ENCODE measurements around the gene CDC45.

The CDC45 gene

GRCh38 chr22:19490628-19491230 is 11.0 kb downstream of the CDC45 start:
- Mint-ChIP-seq H3K36me3 (ENCODE audit: low read depth) (peaks cover 60% of the 10 kb centered on the region), H3K9me3 (no peaks in the 10 kb centered on the region), H3K27me3 (no peaks in the 10 kb centered on the region), H3K27ac (no peak overlapping the region), H3K4me1 (peaks cover 11% of the 10 kb centered on the region), H3K4me3 (no peak overlapping the region)
- ATAC-seq (no peak), DNase-seq (no peak)

- peaks cover 11% of the 10 kb centered on the region for H3K4me1 Mint-ChIP-seq
- peak; percentile 43 for ATAC-seq
- H3K27me3 Mint-ChIP-seq = no peaks in the 10 kb centered on the region
- peaks cover 64% of the 10 kb centered on the region for H3K36me3 Mint-ChIP-seq (ENCODE audit: low read depth)
- peak overlapping the region; percentile 30 for H3K27ac Mint-ChIP-seq
- no peak for DNase-seq
- no peaks in the 10 kb centered on the region for H3K9me3 Mint-ChIP-seq
- H3K4me3 Mint-ChIP-seq = no peak overlapping the region
Observed at GRCh38 chr22:19492504-19493174, 12.9 kb downstream of the CDC45 start.

DNA sequence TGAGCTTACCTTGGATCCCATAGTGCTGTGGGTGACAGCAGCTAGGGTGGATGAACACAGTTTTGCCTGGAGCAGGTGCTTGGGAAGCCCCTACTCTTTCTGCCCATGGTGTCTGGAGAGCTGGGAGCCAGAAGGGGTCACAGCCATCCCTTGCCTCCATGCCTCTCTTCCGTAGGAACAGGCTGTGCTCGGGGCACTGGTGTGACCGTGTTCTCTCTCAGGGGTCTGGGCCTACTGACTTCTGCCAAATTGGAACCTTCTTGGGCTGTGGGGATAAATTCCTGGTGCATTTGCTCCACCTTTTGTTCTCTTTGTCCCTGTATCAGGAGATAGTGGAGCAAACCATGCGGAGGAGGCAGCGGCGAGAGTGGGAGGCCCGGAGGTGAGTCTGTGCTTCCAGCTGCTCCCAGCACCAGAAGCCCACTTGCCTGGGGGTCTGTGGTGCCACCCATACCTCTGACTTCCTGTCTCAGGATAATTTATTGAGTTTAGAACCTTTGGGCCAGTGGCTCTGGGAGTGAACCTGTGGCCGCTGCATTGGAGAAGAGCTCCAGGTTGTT is 14.4 kb downstream of the CDC45 start:
- DNase-seq = no peak
- Mint-ChIP-seq H3K4me1 (peaks cover 11% of the 10 kb centered on the region), H3K4me3 (no peak overlapping the region), H3K27me3 (no peaks in the 10 kb centered on the region), H3K9me3 (no peaks in the 10 kb centered on the region), H3K36me3 (ENCODE audit: low read depth) (peaks cover 59% of the 10 kb centered on the region), H3K27ac (no peak overlapping the region)
- no peak for ATAC-seq

- peaks cover 53% of the 10 kb centered on the region for H3K36me3 Mint-ChIP-seq (ENCODE audit: low read depth)
- ATAC-seq (no peak), DNase-seq (no peak)
- H3K4me3 Mint-ChIP-seq = no peak overlapping the region
- no peak overlapping the region for H3K27ac Mint-ChIP-seq
- H3K9me3 Mint-ChIP-seq = no peaks in the 10 kb centered on the region
- H3K4me1 Mint-ChIP-seq = peaks cover 11% of the 10 kb centered on the region
- no peaks in the 10 kb centered on the region for H3K27me3 Mint-ChIP-seq
Observed at GRCh38 chr22:19494676-19495173, 15.0 kb downstream of the CDC45 start.

DNA sequence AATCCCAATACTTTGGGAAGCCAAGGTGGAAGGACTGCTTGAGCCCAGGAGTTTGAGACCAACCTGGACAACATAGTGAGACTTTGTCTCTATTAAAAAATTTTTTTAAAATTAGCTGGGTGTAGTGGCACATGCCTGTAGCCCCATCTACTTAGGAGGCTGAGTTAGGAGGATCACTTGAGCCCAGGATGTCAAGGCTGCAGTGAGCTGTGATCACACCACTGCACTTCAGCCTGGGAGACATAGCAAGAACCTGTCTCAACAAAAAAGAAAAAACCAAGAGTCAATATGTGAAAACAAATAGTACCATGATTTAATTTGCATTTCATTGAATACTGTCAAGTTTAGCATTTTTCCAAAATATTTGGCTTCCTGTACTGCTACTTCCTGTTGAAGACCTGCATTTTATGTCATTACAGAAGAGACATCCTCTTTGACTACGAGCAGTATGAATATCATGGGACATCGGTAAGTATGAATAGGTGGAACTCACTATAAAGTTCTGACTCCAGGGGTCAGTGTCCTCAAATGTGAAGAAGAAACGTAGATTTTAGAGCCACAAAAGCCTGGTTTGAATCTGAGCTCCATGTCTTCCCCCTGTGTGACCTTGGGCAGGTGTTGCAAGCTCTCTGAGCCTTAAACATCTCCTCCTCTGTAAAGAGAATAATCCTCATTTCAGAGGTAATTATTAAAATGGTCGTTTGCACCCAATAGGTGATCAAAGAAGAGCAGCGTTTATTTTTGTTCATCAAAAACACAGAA is 16.0 kb downstream of the CDC45 start:
- ATAC-seq (no peak), DNase-seq (no peak)
- no peaks in the 10 kb centered on the region for H3K27me3 Mint-ChIP-seq
- peaks cover 53% of the 10 kb centered on the region for H3K36me3 Mint-ChIP-seq (ENCODE audit: low read depth)
- peaks cover 10% of the 10 kb centered on the region for H3K4me1 Mint-ChIP-seq
- no peak overlapping the region for H3K27ac Mint-ChIP-seq
- no peak overlapping the region for H3K4me3 Mint-ChIP-seq
- H3K9me3 Mint-ChIP-seq = no peaks in the 10 kb centered on the region

DNA sequence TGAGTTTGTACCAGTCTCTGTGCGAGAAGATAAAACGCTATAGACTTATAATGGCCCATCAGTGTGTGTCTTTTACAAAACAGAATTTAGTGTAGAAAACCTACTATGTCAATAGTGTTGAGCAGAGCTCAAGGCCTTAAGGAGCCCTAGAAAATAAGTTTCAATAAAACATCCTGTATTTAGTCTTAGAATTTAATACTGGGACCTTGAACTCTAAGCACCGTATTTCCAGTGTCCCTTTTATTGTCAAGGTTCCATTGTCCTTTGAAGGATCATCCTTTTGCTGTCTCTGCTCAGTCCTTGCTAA is 16.6 kb downstream of the CDC45 start:
- no peak overlapping the region for H3K27ac Mint-ChIP-seq
- ATAC-seq (no peak), DNase-seq (no peak)
- H3K4me1 Mint-ChIP-seq = peaks cover 10% of the 10 kb centered on the region
- no peaks in the 10 kb centered on the region for H3K27me3 Mint-ChIP-seq
- no peaks in the 10 kb centered on the region for H3K9me3 Mint-ChIP-seq
- H3K36me3 Mint-ChIP-seq (ENCODE audit: low read depth) = peaks cover 56% of the 10 kb centered on the region
- no peak overlapping the region for H3K4me3 Mint-ChIP-seq

GRCh38 chr22:19497245-19497644 is 17.5 kb downstream of the CDC45 start:
- DNase-seq = no peak

DNA sequence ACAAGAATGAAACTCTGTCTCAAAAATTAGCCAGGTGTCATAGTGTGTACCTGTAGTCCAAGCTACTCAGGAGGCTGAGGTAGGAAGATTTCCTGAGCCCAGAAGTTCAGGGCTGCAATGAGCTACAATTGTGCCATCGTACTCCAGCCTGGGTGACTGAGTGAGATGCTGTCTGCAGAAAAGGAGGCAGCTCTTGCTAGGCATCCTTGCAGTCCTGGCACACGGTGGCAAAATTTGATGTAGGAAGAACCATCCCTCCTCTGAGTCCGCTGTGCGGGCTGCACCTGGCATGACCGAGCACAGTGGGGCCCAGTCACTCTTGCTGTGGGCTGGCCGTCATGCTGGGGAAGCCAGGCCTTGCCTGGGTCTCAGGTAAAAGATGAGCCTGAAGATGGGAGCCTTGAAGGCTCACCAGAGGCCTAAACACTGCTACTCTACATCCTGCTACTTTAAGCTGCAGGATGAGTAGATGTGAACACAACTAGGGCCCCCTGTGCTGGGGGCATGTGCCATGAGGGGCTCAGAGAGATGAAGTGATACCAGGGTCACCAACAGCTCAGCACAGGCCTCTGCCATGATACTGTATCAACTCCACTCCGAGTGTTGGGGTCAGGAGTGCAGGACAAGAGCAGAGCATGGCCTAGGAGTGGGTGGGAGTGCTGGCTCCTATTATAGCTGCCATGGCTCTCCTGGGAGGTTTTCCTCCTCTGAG is 18.6 kb downstream of the CDC45 start:
- no peak overlapping the region for H3K4me3 Mint-ChIP-seq
- ATAC-seq = no peak

More at GRCh38 chr22:19497245-19497644, 17.5 kb downstream of the CDC45 start:
- Mint-ChIP-seq H3K4me3 (no peak overlapping the region), H3K36me3 (ENCODE audit: low read depth) (peaks cover 47% of the 10 kb centered on the region), H3K9me3 (no peaks in the 10 kb centered on the region), H3K4me1 (peaks cover 6% of the 10 kb centered on the region), H3K27me3 (no peaks in the 10 kb centered on the region), H3K27ac (no peak overlapping the region)
- ATAC-seq = no peak

GRCh38 chr22:19498866-19499190 is 19.1 kb downstream of the CDC45 start:
- H3K27me3 Mint-ChIP-seq = no peaks in the 10 kb centered on the region
- ATAC-seq (no peak), DNase-seq (no peak)
- no peaks in the 10 kb centered on the region for H3K9me3 Mint-ChIP-seq
- H3K4me3 Mint-ChIP-seq = no peak overlapping the region
- no peak overlapping the region for H3K27ac Mint-ChIP-seq
- peaks cover 44% of the 10 kb centered on the region for H3K36me3 Mint-ChIP-seq (ENCODE audit: low read depth)
- H3K4me1 Mint-ChIP-seq = peaks cover under 1% of the 10 kb centered on the region

More for the DNA sequence above, 18.6 kb downstream of the CDC45 start:
- DNase-seq = no peak
- H3K27ac Mint-ChIP-seq = no peak overlapping the region
- H3K36me3 Mint-ChIP-seq (ENCODE audit: low read depth) = peaks cover 45% of the 10 kb centered on the region
- H3K27me3 Mint-ChIP-seq = no peaks in the 10 kb centered on the region
- H3K4me1 Mint-ChIP-seq = no peaks in the 10 kb centered on the region
- no peaks in the 10 kb centered on the region for H3K9me3 Mint-ChIP-seq

DNA sequence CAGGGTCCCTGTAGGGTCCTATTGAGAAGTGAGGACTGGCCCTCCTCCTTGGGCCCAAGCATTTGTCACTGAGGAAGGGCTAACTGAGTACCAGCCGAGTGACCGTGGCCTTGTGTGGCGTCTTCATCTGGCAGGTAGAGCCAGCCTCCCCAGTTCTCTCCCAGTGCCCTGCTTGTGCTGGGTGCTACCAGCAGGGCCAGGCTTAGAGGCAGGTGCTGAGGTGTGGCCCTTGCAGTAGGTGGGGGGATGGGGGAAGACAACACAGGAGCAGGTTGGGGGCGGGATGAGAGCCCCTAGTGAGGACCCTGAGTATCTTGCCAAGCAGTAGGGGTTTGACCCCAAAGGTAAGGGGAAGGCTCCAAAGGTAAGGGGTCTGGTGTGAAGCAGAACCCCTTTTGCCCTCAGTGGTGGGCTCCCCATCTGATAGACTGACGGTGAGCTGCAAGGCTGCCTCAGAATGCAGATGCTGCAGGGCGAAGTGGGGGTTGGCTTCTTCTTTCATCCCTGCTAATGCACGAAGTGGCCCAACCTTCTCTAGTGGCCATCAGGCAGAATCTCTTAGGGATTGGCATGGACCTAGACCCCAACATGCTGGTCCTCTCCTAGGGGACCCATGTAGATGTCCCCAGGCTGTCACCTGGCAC is 19.6 kb downstream of the CDC45 start:
- Mint-ChIP-seq H3K9me3 (no peaks in the 10 kb centered on the region), H3K27me3 (no peaks in the 10 kb centered on the region), H3K4me3 (no peak overlapping the region), H3K27ac (no peak overlapping the region), H3K36me3 (ENCODE audit: low read depth) (peaks cover 39% of the 10 kb centered on the region), H3K4me1 (peaks cover 3% of the 10 kb centered on the region)
- DNase-seq = no peak
- ATAC-seq = no peak

DNA sequence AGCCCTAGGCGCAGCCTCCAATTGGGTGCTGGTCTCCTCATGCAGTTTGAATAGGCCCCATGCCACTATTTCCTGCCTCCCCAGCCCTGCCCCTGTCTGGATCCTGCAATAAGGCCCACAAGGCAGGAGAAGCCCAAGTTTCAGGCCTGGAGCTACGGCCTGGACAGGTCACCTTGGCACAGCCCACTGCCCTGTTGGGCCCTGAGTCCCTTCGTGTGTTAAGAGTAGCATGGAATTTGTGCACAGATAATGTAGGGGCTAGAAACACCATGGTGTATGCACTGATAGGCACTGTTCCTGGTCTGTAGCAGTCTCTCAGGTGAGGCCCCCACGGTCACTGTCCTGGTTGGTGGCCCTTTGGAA is 20.1 kb downstream of the CDC45 start:
- ATAC-seq = no peak
- peaks cover 3% of the 10 kb centered on the region for H3K4me1 Mint-ChIP-seq
- no peak for DNase-seq
- H3K27ac Mint-ChIP-seq = no peak overlapping the region
- no peak overlapping the region for H3K4me3 Mint-ChIP-seq
- H3K9me3 Mint-ChIP-seq = no peaks in the 10 kb centered on the region
- peaks cover 38% of the 10 kb centered on the region for H3K36me3 Mint-ChIP-seq (ENCODE audit: low read depth)
- no peaks in the 10 kb centered on the region for H3K27me3 Mint-ChIP-seq

DNA sequence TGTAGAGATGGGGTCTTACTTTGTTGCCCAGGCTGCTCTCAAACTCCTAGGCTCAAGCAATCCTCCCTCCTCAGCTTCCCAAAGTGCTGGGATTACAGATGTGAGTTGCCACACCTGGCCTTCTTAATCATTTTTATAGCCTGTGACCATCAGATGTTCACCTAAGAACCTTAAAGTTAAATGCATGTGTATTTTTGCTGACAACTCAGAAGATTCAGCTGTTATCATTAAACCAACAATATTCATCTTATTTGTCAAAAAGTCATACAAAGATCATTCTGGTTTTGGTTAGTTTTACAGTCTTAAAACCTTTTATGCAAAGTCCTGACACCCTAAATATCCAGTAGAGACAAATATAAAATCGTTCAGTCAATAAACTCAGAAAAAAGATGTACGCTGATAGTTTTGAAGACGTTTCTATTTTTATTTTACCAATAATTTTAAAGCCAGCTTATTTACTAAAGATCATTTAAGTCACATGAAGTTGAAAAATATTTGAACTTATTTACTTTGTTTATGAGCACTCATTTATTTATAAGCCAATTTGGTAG is 22.3 kb downstream of the CDC45 start:
- no peak for ATAC-seq
- DNase-seq = no peak
- H3K27me3 Mint-ChIP-seq = no peaks in the 10 kb centered on the region
- no peaks in the 10 kb centered on the region for H3K9me3 Mint-ChIP-seq
- H3K36me3 Mint-ChIP-seq (ENCODE audit: low read depth) = peaks cover 43% of the 10 kb centered on the region
- no peak overlapping the region for H3K4me3 Mint-ChIP-seq
- H3K27ac Mint-ChIP-seq = no peak overlapping the region
- H3K4me1 Mint-ChIP-seq = peaks cover 8% of the 10 kb centered on the region

- H3K9me3 Mint-ChIP-seq = no peaks in the 10 kb centered on the region
- H3K27me3 Mint-ChIP-seq = no peaks in the 10 kb centered on the region
- H3K36me3 Mint-ChIP-seq (ENCODE audit: low read depth) = peaks cover 43% of the 10 kb centered on the region
- H3K4me1 Mint-ChIP-seq = peaks cover 8% of the 10 kb centered on the region
- DNase-seq (no peak), ATAC-seq (no peak)
- no peak overlapping the region for H3K27ac Mint-ChIP-seq
- H3K4me3 Mint-ChIP-seq = no peak overlapping the region
Observed at GRCh38 chr22:19503367-19503766, 23.6 kb downstream of the CDC45 start.

- Mint-ChIP-seq H3K4me3 (no peak overlapping the region), H3K4me1 (peaks cover 8% of the 10 kb centered on the region), H3K9me3 (no peaks in the 10 kb centered on the region)
Observed at GRCh38 chr22:19503869-19504268, 24.1 kb downstream of the CDC45 start.

More at GRCh38 chr22:19503869-19504268, 24.1 kb downstream of the CDC45 start:
- H3K27me3 Mint-ChIP-seq = no peaks in the 10 kb centered on the region
- no peak overlapping the region for H3K27ac Mint-ChIP-seq
- no peak for ATAC-seq
- no peak for DNase-seq
- H3K36me3 Mint-ChIP-seq (ENCODE audit: low read depth) = peaks cover 43% of the 10 kb centered on the region

Measured in activated naive CD8-positive, alpha-beta T cell treated with anti-CD3 and anti-CD28 coated beads, Interleukin-2, amount 50 U/mL, for 24 hours (primary cell).